H1 (cell line): ENCODE data around the gene SHH. TPM values are rescaled to one million over a fixed set of nuclear protein-coding genes. Genes with fewer than 3 reads are reported as not detected.

ENCODE experiments used
- CHD1 ChIP-seq: IDR thresholded peaks from 2 replicates; pipeline ENCODE4 v1.6.1; 2012; ENCODE audit warnings: low read depth, low read length, improper control_type of control experiment
- CHD2 ChIP-seq: IDR thresholded peaks from 2 replicates; pipeline ENCODE4 v1.6.1; 2012; ENCODE audit warnings: low read length, improper control_type of control experiment
- JUND ChIP-seq: IDR thresholded peaks from 2 replicates; pipeline ENCODE4 v1.6.1; 2011; ENCODE audit warnings: mild to moderate bottlenecking, improper control_type of control experiment, low read length
- PHF8 ChIP-seq: fragments of 200-600 bp; sonication (generic); conservative IDR thresholded peaks from 2 replicates; pipeline ENCODE4 v1.7.1; 2012; ENCODE audit warnings: low read depth, mild to moderate bottlenecking, inconsistent platforms, low read length, moderate library complexity
- POU5F1 ChIP-seq: IDR thresholded peaks from 2 replicates; pipeline ENCODE4 v1.6.1; 2011; ENCODE audit warnings: low read depth, mild to moderate bottlenecking, low read length, moderate library complexity
- RFX5 ChIP-seq: IDR thresholded peaks from 2 replicates; pipeline ENCODE4 v1.6.1; 2011; ENCODE audit warnings: low read depth, low read length, improper control_type of control experiment, borderline replicate concordance
- SIX5 ChIP-seq: IDR thresholded peaks from 2 replicates; pipeline ENCODE4 v1.6.1; 2011; ENCODE audit warnings: mild to moderate bottlenecking, low read depth, low read length
- SRF ChIP-seq: IDR thresholded peaks from 2 replicates; pipeline ENCODE4 v1.6.1; 2011; ENCODE audit warnings: mild to moderate bottlenecking, low read depth, low read length, moderate library complexity
- polyA plus RNA-seq, 7 experiments: library from polyadenylated mRNA; depleted of rRNA in 3 of 7; stranded (reverse) in 5 of 7; unstranded in 2 of 7; fragments of >200 nt in 5 of 7; fragments of 200-250 nt in 2 of 7; gene quantifications; 1 replicate in 5 of 7; 2 replicates in 1 of 7; 4 replicates in 1 of 7; pipeline versions ENCODE4 v1.2.1 to v1.2.3, GENCODE V29; 2011 to 2013; ENCODE audit warnings: missing spikeins in 2 of 7, mixed read lengths in 2 of 7
- total RNA-seq: library from RNA; stranded (reverse); fragmentation: NEBNext Ultra II Directional; extraction: Animal tissue kit (Norgen Biotek cat#: 25700); gene quantifications from 2 replicates; pipeline ENCODE4 v1.2.1, GENCODE V29; 2021

Gene SHH
- total and polyA plus RNA-seq, 2 of the 8 experiments (the other 6 are each of a cell fraction or from before 2014, with no cell fraction given) = not detected

GRCh38 chr7:155795401-155795800, 16.9 kb downstream of the SHH start (continued):
- TF ChIP-seq CHD1 (no peak), RFX5 (no peak), PHF8 (no peak), SRF (no peak), CHD2 (no peak), JUND (no peak), POU5F1 (no peak), SIX5 (no peak)
